Smooth muscle cell of the umbilical artery (primary cell): ENCODE measurements around the gene EOLA1. TPM values are rescaled to one million over a fixed set of nuclear protein-coding genes. Genes with fewer than 3 reads are reported as not detected.

ENCODE experiments used
- total RNA-seq: library from RNA; depleted of rRNA; stranded (reverse); fragments of >200 nt; gene quantifications from 2 replicates; pipeline ENCODE4 v1.2.3, GENCODE V29; 2014

Gene EOLA1
- 13.1 and 15.1 TPM in 2 replicates for total RNA-seq

GRCh38 chrX:149540621-149541520, at the start of gene EOLA1:
EOLA1 (plus strand) TSS chrX:149541012; CDS start chrX:149545631, 4,619 bp downstream.

GRCh38 chrX:149504915-149505651, 35.7 kb upstream of the EOLA1 start, which contains the start of gene IDS:
IDS (minus strand) TSS chrX:149505306; CDS start chrX:149505137, 169 bp downstream.

GRCh38 chrX:149549701-149550100, 8.9 kb downstream of the EOLA1 start, which contains the start of gene HSFX3:
HSFX3 (minus strand) TSS chrX:149549924; CDS start chrX:149549852, 72 bp downstream.

GRCh38 chrX:149587359-149587758, 46.5 kb downstream of the EOLA1 start, which contains the start of gene MAGEA9B:
MAGEA9B (minus strand) TSS chrX:149587459; CDS start chrX:149583179, 4,280 bp downstream.

GRCh38 chrX:149595214-149595613, 54.4 kb downstream of the EOLA1 start, which contains the start of gene HSFX2:
HSFX2 (minus strand) TSS chrX:149595314; CDS start chrX:149594700, 614 bp downstream.

Other genes with a start within 250 kb of the EOLA1 start
- gene IDS, start 35.7 kb upstream of the EOLA1 start, total RNA-seq, result 73.9 and 97.9 TPM in 2 replicates
- not detected in 2 replicates for gene HSFX3, start 8.9 kb downstream of the EOLA1 start, total RNA-seq
- not detected in 2 replicates for gene MAGEA9B, start 46.4 kb downstream of the EOLA1 start, total RNA-seq
- not detected in 2 replicates for gene HSFX2, start 54.3 kb downstream of the EOLA1 start, total RNA-seq
- 22.0 and 22.6 TPM in 2 replicates for gene TMEM185A, start 90.8 kb downstream of the EOLA1 start, total RNA-seq
- not detected in 2 replicates for gene MAGEA11, start 171.0 kb downstream of the EOLA1 start, total RNA-seq
- gene HSFX1, start 233.1 kb downstream of the EOLA1 start, total RNA-seq, result 0.89 and 1.6 TPM in 2 replicates
- not detected in 2 replicates for gene MAGEA9, start 240.9 kb downstream of the EOLA1 start, total RNA-seq